ENCODE measurements around the gene RFX2.

DNA sequence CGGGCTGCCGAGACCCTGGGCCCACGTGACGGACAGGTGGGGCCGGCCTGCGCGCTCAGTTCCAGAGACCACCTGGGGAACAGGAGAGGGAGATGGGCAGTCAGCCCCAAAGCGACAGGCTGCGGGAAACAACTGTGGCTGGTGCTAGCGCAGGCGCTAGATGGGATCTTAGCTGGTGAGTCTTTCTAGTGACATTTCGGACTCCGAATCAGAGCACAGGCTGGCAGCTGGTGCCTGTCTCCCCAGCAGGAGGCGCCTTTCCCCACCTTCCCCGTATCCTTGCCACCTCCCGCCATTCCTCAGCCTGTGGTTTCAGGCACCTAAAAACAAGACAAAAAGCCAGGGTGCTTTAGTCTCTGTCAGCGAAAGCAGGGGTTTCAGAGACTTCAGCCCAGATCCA lies 112.9 kb downstream of the RFX2 start:
- TF ChIP-seq EZH2 (IDR thresholded peaks at IDR 0.05; ENCODE audit: borderline replicate concordance) = no peak
- TF ChIP-seq, protein P1, sequence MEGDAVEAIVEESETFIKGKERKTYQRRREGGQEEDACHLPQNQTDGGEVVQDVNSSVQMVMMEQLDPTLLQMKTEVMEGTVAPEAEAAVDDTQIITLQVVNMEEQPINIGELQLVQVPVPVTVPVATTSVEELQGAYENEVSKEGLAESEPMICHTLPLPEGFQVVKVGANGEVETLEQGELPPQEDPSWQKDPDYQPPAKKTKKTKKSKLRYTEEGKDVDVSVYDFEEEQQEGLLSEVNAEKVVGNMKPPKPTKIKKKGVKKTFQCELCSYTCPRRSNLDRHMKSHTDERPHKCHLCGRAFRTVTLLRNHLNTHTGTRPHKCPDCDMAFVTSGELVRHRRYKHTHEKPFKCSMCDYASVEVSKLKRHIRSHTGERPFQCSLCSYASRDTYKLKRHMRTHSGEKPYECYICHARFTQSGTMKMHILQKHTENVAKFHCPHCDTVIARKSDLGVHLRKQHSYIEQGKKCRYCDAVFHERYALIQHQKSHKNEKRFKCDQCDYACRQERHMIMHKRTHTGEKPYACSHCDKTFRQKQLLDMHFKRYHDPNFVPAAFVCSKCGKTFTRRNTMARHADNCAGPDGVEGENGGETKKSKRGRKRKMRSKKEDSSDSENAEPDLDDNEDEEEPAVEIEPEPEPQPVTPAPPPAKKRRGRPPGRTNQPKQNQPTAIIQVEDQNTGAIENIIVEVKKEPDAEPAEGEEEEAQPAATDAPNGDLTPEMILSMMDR (IDR thresholded peaks at IDR 0.05; ENCODE audit: poor library complexity) = peak; percentile 3
- TF ChIP-seq EZH2phosphoT487 (IDR thresholded peaks at IDR 0.05; ENCODE audit: low read depth, severe bottlenecking, unreplicated experiment) = no peak
